Peyer's patch (tissue), 4 donors: Measurements from ENCODE around the gene TOM1L2.

Experiments
- POLR2A ChIP-seq, 2 donors: fragments of 450-650 bp; IDR thresholded peaks; one replicate each; pipeline ENCODE4 v1.5.1; 2017; ENCODE audit warnings: antibody characterized with exemption in 2 of 2, mild to moderate bottlenecking in 2 of 2, moderate library complexity in 2 of 2
- TF ChIP-seq, protein P1 (sequence below), 6 experiments: fragments of 450-650 bp in 4 of 6; fragments of 200-600 bp in 2 of 6; sonication (generic) in 1 of 6; IDR thresholded peaks; one replicate each; pipeline ENCODE4 v1.5.1; 2017 to 2019; ENCODE audit warnings: antibody characterized with exemption in 6 of 6, mild to moderate bottlenecking in 3 of 6, moderate library complexity in 1 of 6

DNA sequence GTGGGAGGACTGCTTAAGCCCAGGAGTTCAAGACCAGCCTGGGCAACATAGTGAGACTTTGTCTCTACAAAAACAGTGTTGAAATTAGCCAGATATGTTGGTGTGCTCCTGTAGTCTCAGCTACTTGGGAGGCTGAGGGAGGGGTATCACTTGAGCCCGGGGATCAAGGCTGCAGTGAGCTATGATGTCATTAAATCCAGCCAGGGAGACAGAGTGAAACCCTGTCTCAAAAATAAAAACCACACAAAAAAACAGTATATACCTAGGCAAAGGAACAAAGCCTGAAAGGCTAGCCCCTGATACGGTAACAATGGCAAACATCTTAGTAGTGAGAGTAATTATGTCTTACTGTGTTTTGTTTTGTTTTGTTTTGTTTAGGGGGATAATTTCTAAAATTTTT lies 38.0 kb downstream of the TOM1L2 start:
- TF ChIP-seq, protein P1, sequence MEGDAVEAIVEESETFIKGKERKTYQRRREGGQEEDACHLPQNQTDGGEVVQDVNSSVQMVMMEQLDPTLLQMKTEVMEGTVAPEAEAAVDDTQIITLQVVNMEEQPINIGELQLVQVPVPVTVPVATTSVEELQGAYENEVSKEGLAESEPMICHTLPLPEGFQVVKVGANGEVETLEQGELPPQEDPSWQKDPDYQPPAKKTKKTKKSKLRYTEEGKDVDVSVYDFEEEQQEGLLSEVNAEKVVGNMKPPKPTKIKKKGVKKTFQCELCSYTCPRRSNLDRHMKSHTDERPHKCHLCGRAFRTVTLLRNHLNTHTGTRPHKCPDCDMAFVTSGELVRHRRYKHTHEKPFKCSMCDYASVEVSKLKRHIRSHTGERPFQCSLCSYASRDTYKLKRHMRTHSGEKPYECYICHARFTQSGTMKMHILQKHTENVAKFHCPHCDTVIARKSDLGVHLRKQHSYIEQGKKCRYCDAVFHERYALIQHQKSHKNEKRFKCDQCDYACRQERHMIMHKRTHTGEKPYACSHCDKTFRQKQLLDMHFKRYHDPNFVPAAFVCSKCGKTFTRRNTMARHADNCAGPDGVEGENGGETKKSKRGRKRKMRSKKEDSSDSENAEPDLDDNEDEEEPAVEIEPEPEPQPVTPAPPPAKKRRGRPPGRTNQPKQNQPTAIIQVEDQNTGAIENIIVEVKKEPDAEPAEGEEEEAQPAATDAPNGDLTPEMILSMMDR (IDR thresholded peaks at IDR 0.05): no peak
- TF ChIP-seq POLR2A (IDR thresholded peaks at IDR 0.05): no peak
